Stimulated activated CD8-positive, alpha-beta memory T cell treated with anti-CD3 and anti-CD28 coated beads, Interleukin-7, amount 100 ng/mL, for 48 hours (primary cell): Measurements from ENCODE around the gene PANK4.
A peak's percentile ranks its signal among the peaks of the same experiment; 100 is the strongest.
"Not testable (repeated sequence)": the region's sequence is repeated elsewhere in the genome, so short reads cannot be mapped to it uniquely, and the experiment has no call there.

Experiments
- DNase-seq, 2 donors: peaks; one replicate each; pipeline ENCODE4 v3.0.0-alpha.2; 2020; ENCODE audit warnings: low read depth in 1 of 2; ENCODE audit errors: extremely low read depth in 1 of 2

Gene PANK4

DNA sequence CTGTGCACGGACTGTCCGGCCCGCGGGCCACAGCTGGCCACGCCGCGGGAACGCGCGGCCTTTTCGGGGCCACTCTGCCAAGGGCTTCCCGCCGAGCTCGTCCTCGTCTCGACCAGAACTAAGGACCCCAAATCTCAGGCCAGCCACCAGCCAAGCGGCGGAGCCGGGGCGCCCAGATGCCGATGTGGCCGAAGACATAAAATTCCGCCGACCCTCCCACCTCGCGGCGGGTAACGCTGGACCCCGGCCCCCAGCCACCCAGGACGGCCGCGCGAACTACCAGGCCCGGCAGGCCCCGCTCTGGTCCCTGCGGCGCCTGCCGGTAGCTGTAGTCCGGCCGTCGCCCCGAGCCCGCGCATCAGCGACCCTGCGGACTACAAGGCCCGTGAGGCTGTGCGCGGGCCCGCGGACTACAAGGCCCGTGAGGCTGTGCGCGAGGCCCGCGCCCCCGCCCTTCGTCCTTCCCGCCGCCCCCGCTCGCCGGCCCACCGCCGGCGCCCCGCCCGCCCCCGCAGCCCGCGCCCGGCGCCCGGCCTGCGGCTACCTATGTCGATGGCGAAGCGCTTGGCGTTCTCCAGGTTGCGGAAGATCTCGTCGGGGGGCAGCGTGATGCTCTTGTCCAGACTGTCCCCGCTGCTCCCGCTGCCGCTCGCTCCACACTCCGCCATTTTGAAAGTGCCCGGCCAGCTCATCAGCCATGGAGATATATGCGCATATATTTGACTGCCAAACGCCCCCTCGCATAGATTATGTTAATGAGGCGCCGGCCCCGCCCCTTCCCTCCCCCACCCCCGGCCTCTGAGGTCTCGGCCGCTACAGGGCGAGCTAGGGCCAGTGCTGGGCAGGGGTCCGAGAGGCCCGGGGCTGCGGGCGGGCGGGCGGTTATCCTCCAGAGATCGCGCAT, at the start of gene PANK4:
Gene PANK4 (minus strand): TSS at position 677 of the 904 bp plus-strand sequence. CDS start 9 bp downstream, at position 668.
- peak; percentile 85 to 87 for DNase-seq

DNA sequence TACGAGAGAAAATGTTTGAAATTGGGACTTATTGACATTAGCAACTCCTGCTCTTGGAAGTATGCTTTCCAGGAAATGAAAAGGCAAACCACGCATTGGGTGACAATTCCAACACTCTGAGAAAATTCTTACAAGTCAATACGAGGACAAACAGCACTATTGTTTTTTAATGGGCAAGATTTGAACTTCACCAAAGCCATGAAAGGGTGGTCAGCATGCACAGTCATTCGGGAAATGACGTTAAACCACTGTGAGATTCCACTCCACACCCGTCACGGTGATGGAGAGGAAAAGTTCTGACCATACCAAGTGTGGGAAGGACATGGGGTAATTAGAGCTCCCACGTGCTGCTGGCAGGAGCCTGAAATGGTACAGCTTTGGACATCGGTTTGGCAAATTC, 48.0 kb upstream of the PANK4 start:
- no peak for DNase-seq

DNA sequence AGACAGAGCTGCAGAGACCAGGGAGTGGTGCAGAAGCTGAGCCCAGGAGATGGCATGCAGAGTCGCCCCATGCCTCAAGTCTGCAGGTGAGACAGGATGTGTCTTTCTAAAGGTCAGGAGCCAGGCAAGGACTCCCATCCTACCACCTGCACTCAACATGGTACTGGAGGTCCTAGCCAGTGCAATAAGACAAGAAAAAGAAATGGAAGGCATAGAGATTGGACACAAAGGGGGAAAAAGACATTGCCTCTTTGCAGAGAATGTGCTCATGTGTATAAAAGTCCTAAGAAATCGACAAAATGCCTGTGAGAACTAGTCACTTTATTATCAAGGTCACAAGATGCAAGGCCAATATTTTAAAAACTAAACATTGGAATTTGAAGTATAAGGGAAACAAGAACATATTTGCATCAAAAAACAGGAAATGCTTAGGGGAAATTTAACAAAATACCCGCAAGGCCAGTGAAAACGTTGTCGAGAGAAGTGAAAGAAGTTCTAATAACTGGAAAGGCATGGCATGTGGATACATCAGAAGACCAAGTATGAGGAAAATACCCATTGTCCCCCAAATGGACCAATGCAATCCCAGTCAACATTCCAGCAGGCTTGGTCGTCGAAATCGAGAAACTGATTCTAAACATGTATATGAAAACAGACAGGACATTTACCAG, 47.0 kb upstream of the PANK4 start:
- no peak for DNase-seq

DNA sequence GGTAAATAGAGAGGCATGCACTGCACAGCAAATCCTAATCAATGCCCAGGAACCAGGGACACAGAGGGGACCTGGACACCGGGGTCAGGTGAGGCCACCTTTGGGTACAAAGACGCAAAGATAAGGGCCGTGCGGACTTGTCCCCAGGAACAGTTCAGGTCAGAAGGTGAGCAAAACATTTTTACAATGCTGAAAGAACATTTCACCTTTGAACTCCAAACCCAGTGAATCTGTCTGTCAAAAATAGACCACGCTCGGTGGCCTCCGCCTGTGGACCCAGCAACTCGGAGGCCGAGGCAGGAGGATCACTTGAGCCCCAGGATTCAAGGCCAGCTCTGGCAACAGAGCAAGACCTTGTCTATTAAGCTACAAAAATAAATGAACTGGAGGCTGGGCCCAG, 45.0 kb upstream of the PANK4 start:
- DNase-seq = no peak

DNA sequence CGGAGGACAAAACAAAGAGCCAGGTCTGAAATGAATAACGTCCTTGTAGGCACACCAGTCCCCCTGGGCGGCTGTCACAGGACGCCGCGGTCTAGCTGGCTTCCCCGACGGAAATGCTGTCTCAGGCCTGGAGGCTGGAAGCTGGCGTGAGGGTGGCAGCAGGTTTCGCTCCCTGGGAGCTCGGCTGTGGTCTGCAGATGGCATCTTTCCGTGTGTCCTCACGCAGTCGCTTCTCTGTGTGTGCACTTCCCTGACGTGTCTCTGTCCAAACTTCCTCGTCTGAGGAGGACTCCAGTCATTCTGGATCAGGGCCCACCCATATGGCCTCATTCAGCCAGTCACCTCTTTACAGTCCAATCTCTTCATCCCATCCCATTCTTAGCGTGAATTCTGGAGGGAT, 43.9 kb upstream of the PANK4 start:
- DNase-seq = no peak

DNA sequence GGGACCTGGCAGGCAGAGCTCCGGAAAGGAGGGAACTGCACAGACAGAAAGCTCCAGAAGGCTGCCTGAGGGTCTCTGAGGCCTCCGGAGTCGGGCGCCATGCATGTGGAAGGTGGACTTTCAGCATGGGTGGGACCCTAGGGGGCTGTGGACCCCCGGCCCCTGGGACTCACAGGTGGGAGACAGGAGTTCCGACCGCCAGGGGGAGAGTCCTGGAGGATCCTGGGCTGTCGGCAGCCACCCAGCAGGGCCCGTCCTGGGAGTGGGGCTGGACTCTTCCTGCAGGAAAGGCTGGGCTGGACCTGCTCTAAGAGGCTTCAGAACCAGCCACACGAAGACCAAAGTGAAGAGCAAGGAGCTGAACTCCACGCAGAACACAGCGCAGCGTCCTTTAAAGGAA, 43.3 kb upstream of the PANK4 start:
- not testable (repeated sequence) for DNase-seq

DNA sequence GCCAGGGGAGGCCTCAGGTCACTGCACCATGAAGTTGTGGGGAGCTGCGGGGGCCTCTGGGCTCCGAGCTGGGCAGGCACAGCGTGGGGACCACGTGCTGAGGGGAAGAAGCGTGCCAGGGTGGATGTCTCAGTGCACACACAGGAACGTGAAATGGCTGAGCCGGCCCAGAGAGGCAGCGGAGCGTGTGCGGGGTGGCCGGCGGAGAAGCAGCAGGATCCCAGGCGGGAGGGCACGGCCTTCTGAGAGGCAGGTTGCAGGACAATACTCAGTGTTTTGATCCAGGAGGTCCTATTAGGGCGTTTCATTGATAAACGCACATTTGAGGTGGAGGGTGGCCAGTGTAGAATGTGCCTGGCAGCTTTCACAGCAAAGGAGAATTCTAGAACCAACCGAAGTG, 42.7 kb upstream of the PANK4 start:
- no peak for DNase-seq

DNA sequence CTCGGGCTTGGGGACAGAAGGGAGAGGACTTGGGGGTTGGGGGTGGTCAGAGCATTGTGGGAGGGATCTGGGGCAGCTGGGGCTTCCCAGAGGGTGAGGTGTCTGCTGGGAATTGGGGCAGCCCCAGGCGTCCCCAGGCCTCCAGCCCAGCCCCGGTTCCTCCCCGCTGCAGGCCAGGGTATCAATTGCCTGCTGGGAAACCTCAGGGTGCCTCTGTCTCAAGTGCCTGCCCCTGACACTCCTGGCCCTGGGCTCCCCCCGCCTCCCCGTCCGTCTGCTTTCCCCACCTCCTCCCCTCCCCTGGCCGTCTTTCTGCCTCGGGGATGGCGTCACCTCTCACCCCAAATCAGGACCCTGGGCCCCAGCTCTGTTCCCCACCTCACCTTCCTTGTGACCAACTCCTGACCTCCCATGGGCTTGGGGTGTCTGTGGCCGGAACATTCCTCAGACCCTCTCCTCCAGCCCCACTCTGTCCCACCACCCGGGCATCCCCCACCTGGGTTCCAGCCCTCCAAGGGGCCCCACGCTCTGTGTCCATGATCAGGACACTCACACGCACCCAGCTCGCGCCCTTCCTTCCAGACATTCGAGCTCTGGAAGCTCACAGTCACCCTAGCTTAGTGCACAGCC, 41.9 kb upstream of the PANK4 start:
- DNase-seq = not testable (repeated sequence)

DNA sequence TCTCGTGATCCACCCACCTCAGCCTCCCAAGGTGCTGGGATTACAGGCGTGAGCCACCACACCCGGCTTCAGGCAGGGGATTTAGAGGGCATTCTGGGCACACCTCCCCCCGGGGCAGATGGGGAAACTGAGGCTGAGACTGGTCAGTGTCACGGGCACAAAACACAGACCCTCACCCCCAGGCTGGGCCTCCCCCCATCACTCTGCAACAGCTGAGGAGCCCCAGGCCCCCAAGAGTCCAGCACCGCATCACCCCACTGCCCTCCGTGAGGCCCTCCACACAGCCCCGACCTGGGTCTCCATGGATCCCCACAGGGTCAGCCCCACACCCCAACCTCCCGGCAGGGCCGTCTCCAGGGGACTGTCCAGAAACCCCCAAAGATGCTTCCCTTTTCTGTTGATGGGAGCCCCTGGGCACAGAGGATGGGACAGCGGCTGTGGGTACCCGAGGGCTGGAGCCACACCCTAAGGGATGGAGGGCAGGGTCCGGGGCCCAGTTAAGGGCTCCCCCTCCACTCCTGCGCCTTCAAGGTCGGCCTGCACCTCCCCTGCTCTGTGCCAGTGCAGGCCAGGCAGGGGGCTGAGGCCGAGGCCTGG, 40.8 kb upstream of the PANK4 start:
- no peak for DNase-seq

DNA sequence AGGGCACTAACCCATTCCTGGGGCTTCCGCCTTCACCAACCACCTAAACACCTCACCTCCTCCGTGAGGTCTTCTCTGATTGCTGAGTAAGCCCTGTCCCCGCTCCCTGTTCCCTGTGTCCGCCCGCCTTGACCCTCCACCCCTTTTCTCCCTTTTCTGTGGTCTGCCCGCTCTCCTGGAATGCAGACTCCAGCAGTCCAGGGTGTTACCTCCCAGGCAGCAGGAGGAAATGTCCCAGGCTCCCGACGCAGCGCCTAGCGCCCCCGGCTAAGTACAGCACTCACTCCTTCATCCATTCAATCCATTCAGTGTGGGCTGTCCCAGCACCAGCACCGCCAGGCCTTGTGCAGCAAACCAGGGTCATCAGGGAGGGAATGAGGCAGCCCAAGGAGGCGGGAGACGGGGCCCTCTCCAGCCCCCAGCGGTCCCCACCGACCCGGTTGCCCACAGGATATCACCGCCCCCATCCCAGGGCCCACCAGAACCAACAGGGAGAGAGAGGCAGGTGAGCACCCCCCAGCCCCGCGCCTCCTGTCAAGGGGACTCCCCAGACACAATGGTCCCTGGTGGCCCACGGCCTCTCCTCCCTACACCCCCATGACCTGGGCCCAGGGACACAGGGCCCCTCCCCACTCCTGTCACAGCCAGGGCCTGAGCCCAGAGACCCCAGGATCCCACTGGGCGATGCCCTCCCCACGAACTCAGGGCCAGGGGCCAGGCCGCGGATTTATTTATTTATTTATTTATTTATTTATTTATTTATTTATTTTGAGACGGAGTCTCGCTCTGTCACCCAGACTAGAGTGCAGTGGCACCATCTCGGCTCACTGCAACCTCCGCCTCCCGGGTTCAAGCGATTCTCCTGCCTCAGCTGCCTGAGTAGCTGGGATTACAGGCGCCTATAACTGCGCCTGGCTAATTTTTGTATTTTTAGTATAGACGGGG, 40.0 kb upstream of the PANK4 start:
- no peak for DNase-seq

DNA sequence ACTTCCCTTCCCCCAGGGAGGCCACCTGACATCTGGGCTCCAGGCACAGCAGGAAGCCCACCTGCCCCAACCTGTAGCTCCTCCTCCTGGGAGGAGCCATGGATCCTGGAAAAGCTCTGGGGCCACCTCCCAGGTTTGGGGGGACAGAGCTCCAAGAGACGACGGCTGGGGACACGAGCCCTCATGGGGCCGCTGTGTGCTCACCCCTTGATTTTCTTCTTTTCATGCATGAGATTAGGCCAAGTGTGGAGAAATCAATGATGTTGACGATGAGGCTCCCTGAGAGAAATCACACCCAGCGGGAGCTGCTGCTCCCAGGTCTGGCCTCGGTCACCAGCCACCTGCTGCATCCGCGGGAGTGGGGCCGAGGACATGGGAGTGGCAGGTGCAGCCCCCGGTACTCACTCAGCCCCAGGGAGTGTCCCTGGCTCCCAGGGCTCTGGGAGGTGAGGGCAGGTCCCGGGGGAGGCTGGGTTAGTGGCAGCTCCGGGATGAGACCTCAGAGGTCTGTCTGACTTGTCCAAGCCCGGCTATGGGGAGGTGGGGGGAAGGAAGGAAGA, 38.5 kb upstream of the PANK4 start:
- no peak for DNase-seq

DNA sequence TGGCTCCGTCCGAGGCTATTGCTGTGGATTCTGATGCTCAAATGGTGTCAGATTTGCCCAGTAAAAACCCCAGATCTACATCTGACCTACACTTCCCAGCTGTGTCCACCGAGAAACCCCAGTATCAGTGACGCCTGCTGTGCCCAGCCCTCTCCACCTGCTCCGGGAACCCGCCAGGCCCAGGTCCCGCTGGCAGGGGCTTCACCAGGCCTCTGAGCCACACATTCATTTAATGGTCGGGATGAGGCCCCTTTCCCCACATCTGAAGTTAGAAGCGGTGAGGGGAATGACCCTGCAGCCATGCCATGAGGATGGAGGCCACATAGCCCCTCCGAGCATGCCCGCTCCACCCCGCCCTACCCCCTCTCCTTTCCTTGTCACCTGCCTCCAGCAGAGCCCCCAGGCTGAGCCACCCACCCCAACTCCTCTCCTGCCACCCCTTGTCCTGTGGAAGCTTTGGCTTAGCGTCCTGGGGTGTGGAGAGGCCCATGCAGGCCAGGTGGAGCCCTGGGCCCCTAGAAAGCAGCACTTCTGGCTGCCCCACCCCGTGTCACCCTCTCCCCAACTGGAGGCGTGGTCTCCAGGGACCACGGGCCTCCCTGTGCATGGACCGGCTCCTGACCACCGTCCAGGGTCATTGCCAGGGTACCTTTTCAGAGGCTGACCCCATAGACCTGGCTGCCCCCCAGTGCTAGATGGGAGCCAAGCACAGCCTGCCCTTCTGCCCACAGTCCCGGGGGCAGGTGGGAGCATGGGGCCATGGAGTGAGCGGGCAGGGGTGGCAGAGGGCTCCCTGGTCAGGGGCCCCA, 37.8 kb upstream of the PANK4 start:
- DNase-seq = no peak

DNA sequence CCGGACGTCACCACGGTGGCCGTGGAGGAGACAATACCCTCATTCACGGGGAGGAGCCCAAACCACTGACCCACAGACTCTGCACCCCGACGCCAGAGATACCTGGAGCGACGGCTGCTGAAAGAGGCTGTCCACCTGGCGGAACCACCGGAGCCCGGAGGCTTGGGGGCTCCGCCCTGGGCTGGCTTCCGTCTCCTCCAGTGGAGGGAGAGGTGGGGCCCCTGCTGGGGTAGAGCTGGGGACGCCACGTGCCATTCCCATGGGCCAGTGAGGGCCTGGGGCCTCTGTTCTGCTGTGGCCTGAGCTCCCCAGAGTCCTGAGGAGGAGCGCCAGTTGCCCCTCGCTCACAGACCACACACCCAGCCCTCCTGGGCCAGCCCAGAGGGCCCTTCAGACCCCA, 36.8 kb upstream of the PANK4 start:
- DNase-seq = no peak

DNA sequence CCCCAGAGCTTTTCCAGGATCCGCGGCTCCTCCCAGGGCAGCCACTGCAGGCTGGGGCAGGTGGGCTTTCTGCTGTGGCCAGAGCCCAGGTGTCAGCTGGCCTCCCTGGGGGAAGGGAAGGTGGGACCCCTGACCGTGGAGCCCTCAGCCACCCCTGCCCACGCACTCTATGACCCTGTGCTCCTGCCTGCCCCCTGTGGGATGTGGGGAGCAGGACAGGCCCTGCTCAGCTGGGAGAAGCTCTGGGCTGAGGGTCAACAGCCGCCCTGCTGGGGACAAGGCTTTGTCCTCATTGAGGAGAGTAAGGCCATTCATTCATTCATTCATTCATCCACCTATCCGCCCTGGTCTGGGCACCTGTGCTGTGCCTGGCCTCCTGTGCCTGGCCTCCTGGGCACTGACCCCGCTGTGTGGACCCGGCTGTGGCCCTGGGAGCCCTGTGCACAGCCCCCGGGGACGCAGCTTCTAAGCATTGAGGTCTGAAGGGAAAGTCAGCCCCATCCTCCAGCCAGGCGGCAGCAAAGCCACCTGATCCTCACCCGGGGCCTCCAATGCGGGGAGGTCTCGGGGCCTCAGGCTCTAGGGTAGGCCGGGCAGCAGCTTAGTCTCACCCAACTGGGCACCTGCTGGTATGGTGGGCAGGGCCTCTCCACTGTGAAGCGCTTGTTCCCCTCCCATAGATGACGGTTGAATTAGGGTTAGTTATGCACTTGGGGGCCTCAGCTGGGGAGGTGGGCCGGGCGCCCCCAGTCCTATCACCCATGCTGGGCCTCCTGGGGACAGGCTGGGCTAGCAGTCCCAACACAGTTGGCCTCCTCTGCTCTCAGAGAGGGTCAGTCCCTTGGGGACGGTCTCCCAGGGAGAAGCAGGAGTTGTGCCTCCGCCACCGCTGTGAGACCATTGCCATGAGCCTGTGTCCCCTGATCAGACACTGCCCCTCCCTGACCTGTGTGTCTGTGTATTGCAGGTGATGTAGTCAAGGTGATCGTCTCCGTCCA, 35.8 kb upstream of the PANK4 start:
- no peak for DNase-seq

DNA sequence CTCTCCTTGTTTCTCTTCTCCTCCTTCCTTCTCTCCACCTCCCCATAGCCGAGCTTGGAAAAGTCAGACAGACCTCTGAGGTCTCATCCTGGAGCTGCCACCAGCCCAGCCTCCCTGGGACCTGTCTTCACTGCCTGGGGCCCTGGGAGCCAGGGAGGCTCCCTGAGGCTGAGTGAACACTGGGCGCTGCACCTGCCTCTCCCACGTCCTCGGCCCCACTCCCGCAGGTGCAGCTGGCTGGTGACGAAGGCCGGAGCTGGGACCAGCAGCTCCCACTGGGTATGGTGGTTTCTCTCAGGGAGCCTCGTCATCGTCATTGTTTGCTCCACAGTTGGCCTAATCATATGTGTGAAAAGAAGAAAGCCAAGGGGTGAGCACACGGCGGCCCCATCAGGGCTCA, 35.0 kb upstream of the PANK4 start:
- DNase-seq = no peak

DNA sequence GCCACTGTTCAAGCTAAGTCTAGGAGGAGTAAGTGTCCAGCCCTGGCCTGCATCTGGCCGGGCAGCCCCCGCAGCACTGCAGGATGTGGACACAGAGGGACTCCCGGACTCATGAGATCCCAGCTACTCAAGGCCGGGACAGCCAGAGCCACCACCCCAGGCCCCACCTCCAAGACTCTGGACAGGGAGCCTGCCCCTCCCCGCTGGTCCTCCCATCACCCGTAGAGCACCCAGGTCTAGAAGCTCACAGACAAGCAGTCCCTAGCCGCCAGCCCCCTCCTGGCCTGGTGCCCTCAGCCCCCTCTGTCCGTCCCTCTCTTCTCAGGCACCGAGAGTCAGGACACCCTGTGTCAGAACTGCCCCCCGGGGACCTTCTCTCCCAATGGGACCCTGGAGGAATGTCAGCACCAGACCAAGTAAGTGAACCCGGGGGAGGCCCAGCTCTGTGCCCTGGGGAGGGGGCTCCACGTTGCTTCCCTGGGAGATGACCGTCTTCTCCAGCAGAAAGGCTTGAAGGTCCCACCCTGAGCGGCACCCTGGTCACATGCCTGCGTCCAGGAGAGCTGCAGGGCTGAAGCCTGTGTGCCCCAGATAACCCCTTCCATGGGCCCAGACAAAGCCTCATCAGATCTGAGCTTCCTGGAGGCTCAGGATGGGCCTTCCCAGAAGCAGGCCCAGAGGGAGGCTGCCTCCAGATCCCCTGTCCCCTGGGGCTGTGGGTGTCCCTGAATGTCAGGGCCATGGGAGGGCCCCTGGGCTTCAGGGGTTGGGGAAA, 34.1 kb upstream of the PANK4 start:
- no peak for DNase-seq
